Neural crest cell (in vitro differentiated cells): ENCODE measurements around the gene KCTD14. TPM values are rescaled to one million over a fixed set of nuclear protein-coding genes. Genes with fewer than 3 reads are reported as not detected.

ENCODE experiments used
- DNase-seq: peaks from one replicate; pipeline ENCODE4 v3.0.0; 2021; ENCODE audit warnings: low read depth, mixed read lengths, low spot score
- H3K27ac Mint-ChIP-seq: one replicate; pipeline ENCODE4 v1.8.0; 2021; ENCODE audit warnings: mild to moderate bottlenecking, mixed read lengths; ENCODE audit not compliant: unreplicated experiment
- H3K27me3 Mint-ChIP-seq: 2 replicates; pipeline ENCODE4 v1.8.0; 2021; ENCODE audit warnings: low read depth, mild to moderate bottlenecking, mixed read lengths
- H3K36me3 Mint-ChIP-seq: 2 replicates; pipeline ENCODE4 v1.8.0; 2021; ENCODE audit warnings: low read depth, mild to moderate bottlenecking, mixed read lengths
- H3K4me1 Mint-ChIP-seq: 2 replicates; pipeline ENCODE4 v1.8.0; 2021; ENCODE audit warnings: mixed read lengths
- H3K4me3 Mint-ChIP-seq: one replicate; pipeline ENCODE4 v1.8.0; 2021; ENCODE audit warnings: mild to moderate bottlenecking, mixed read lengths
- H3K9me3 Mint-ChIP-seq: 2 replicates; pipeline ENCODE4 v1.8.0; 2021; ENCODE audit warnings: mixed read lengths
- total RNA-seq: library from RNA; stranded (reverse); gene quantifications from 2 replicates; pipeline ENCODE4 v1.2.1, GENCODE V29; 2021
- TF ChIP-seq, protein P1 (sequence below): fragments of 200-600 bp; sonication (generic); conservative IDR thresholded peaks from 2 replicates; pipeline ENCODE4 v1.5.0; 2021; ENCODE audit warnings: antibody characterized with exemption, mild to moderate bottlenecking

The KCTD14 gene
- total RNA-seq, 1 donor from 2014 or later = 1.4 TPM

- no peak for DNase-seq
- Mint-ChIP-seq H3K27ac (no peak overlapping the region), H3K27me3 (no peaks in the 10 kb centered on the region), H3K4me1 (no peaks in the 10 kb centered on the region), H3K36me3 (peaks cover 23% of the 10 kb centered on the region), H3K4me3 (no peak overlapping the region), H3K9me3 (no peaks in the 10 kb centered on the region)
- TF ChIP-seq, protein P1, sequence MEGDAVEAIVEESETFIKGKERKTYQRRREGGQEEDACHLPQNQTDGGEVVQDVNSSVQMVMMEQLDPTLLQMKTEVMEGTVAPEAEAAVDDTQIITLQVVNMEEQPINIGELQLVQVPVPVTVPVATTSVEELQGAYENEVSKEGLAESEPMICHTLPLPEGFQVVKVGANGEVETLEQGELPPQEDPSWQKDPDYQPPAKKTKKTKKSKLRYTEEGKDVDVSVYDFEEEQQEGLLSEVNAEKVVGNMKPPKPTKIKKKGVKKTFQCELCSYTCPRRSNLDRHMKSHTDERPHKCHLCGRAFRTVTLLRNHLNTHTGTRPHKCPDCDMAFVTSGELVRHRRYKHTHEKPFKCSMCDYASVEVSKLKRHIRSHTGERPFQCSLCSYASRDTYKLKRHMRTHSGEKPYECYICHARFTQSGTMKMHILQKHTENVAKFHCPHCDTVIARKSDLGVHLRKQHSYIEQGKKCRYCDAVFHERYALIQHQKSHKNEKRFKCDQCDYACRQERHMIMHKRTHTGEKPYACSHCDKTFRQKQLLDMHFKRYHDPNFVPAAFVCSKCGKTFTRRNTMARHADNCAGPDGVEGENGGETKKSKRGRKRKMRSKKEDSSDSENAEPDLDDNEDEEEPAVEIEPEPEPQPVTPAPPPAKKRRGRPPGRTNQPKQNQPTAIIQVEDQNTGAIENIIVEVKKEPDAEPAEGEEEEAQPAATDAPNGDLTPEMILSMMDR = no peak
Measured at GRCh38 chr11:77967121-77967520, 56.0 kb downstream of the KCTD14 start.

- Mint-ChIP-seq H3K27ac (no peak overlapping the region), H3K4me1 (no peaks in the 10 kb centered on the region), H3K9me3 (no peaks in the 10 kb centered on the region), H3K36me3 (peaks cover 23% of the 10 kb centered on the region), H3K4me3 (no peak overlapping the region), H3K27me3 (no peaks in the 10 kb centered on the region)
- TF ChIP-seq, protein P1 = no peak
- DNase-seq = no peak
Measured at GRCh38 chr11:77966338-77966737, 56.7 kb downstream of the KCTD14 start.

Other genes starting within 250 kb of the KCTD14 start
- 85.4 and 92.6 TPM in 2 replicates for gene RSF1, start 202.6 kb downstream of the KCTD14 start, total RNA-seq
- gene AAMDC, start 202.1 kb downstream of the KCTD14 start, total RNA-seq = 17.8 and 22.4 TPM in 2 replicates
- 49.7 and 54.4 TPM in 2 replicates for gene INTS4, start 28.6 kb downstream of the KCTD14 start, total RNA-seq
- not detected in 2 replicates for gene THRSP, start 40.6 kb upstream of the KCTD14 start, total RNA-seq
- gene NDUFC2, start 56.6 kb upstream of the KCTD14 start, total RNA-seq = 236 and 251 TPM in 2 replicates
- 79.7 and 86.7 TPM in 2 replicates for gene ALG8, start 116.3 kb upstream of the KCTD14 start, total RNA-seq
- gene KCTD21, start 165.3 kb upstream of the KCTD14 start, total RNA-seq = 6.4 and 8.4 TPM in 2 replicates
- gene USP35, start 165.6 kb upstream of the KCTD14 start, total RNA-seq = 9.3 and 11.1 TPM in 2 replicates